IMR-90 (cell line): ENCODE results near the gene KRTAP4-9. TPM values are rescaled to one million over a fixed set of nuclear protein-coding genes. Genes with fewer than 3 reads are reported as not detected.
"Not testable (repeated sequence)": the region's sequence is repeated elsewhere in the genome, so short reads cannot be mapped to it uniquely, and the experiment has no call there.

Experiments
- ATAC-seq: fragments of 200-7000 bp; cut with Tn5 transposase; 2 replicates; pipeline ENCODE4 v1.9.1; 2020; ENCODE audit warnings: low read depth, mild to moderate bottlenecking, moderate library complexity
- BruUV-seq: library from RNA; stranded (reverse); fragments of 400-500 nt; replicated peaks from 2 replicates; lab custom pipeline; 2021; lab: Mats Ljungman, UMichigan
- CTCF ChIA-PET: fragments of 300-600 bp; formaldehyde crosslinking; extraction: SDS; loops from one replicate; lab custom pipeline; 2021; ENCODE audit warnings: antibody characterized with exemption; lab: Yijun Ruan, JAX
- POLR2A ChIA-PET: fragments of 300-600 bp; sonication (Branson Sonifier 250); formaldehyde crosslinking; loops from one replicate; lab custom pipeline; 2022; ENCODE audit warnings: antibody characterized with exemption; ENCODE audit not compliant: unreplicated experiment; lab: Charles Lee
- DNase-seq: peaks from one replicate; pipeline ENCODE4 v3.0.0; 2013
- H2AFZ ChIP-seq: replicated peaks from 2 replicates; pipeline ENCODE3; 2013; ENCODE audit warnings: low read length, mild to moderate bottlenecking; ENCODE audit not compliant: poor library complexity
- H2AK5ac ChIP-seq: 2 replicates; pipeline ENCODE4 v1.6.1; 2013; ENCODE audit warnings: low read depth, low read length, inconsistent platforms
- H2AK9ac ChIP-seq: replicated peaks from 2 replicates; pipeline ENCODE3; 2013; ENCODE audit warnings: mild to moderate bottlenecking, low read depth, low read length, moderate library complexity; ENCODE audit not compliant: poor library complexity
- H2BK120ac ChIP-seq: 2 replicates; pipeline ENCODE4 v1.6.1; 2013; ENCODE audit warnings: low read depth, low read length, inconsistent platforms
- H2BK15ac ChIP-seq: 3 replicates; pipeline ENCODE4 v1.6.1; 2013; ENCODE audit warnings: low read depth, low read length, inconsistent platforms
- H2BK20ac ChIP-seq: 2 replicates; pipeline ENCODE4 v1.6.1; 2013; ENCODE audit warnings: low read depth, mild to moderate bottlenecking, inconsistent platforms, low read length, moderate library complexity
- H2BK5ac ChIP-seq: 2 replicates; pipeline ENCODE4 v1.6.1; 2013; ENCODE audit warnings: mild to moderate bottlenecking, low read depth, low read length, inconsistent platforms; ENCODE audit not compliant: poor library complexity, severe bottlenecking
- H3K14ac ChIP-seq: replicated peaks from 2 replicates; pipeline ENCODE4 v1.6.1; 2013; ENCODE audit warnings: low read depth, low read length, inconsistent platforms
- H3K18ac ChIP-seq: 2 replicates; pipeline ENCODE4 v1.6.1; 2013; ENCODE audit warnings: low read depth, low read length, control low read depth
- H3K23ac ChIP-seq: 2 replicates; pipeline ENCODE4 v1.6.1; 2013; ENCODE audit warnings: low read depth, low read length, inconsistent platforms
- H3K27ac ChIP-seq: 2 replicates; pipeline ENCODE4 v1.5.1; 2013; ENCODE audit warnings: mild to moderate bottlenecking, control low read depth, low read length; ENCODE audit not compliant: insufficient read depth
- H3K27me3 ChIP-seq: 2 replicates; pipeline ENCODE4 v1.6.1; 2013; ENCODE audit warnings: low read length; ENCODE audit not compliant: control insufficient read depth, insufficient read depth
- H3K36me3 ChIP-seq: 2 replicates; pipeline ENCODE4 v1.6.1; 2013; ENCODE audit warnings: low read length, mixed read lengths; ENCODE audit not compliant: control insufficient read depth, insufficient read depth
- H3K4ac ChIP-seq: 2 replicates; pipeline ENCODE4 v1.6.1; 2013; ENCODE audit warnings: low read depth, low read length, inconsistent platforms
- H3K4me1 ChIP-seq: 2 replicates; pipeline ENCODE4 v1.6.1; 2013; ENCODE audit warnings: low read length, mixed read lengths; ENCODE audit not compliant: control insufficient read depth, insufficient read depth
- H3K4me2 ChIP-seq: 2 replicates; pipeline ENCODE4 v1.6.1; 2013; ENCODE audit warnings: low read depth, mild to moderate bottlenecking, control low read depth, low read length, moderate library complexity
- H3K4me3 ChIP-seq: 2 replicates; pipeline ENCODE4 v1.5.1; 2013; ENCODE audit warnings: low read depth, mild to moderate bottlenecking, control low read depth, low read length, moderate library complexity; ENCODE audit not compliant: insufficient read depth
- H3K56ac ChIP-seq: 2 replicates; pipeline ENCODE4 v1.6.1; 2013; ENCODE audit warnings: low read length, inconsistent platforms; ENCODE audit not compliant: insufficient read depth; ENCODE audit errors: extremely low read depth
- H3K79me1 ChIP-seq, 2 experiments: 2 replicates each; pipeline ENCODE4 v1.6.1; 2013; ENCODE audit warnings: low read length in 2 of 2, inconsistent platforms in 1 of 2, low read depth in 1 of 2
- H3K9ac ChIP-seq: 2 replicates; pipeline ENCODE4 v1.6.1; 2013; ENCODE audit warnings: low read depth, low read length, control low read depth
- H3K9me1 ChIP-seq: 2 replicates; pipeline ENCODE4 v1.6.1; 2013; ENCODE audit warnings: low read length, inconsistent platforms; ENCODE audit not compliant: insufficient read depth
- H3K9me3 ChIP-seq: 2 replicates; pipeline ENCODE4 v1.6.1; 2013; ENCODE audit warnings: low read length; ENCODE audit not compliant: control insufficient read depth, insufficient read depth
- H4K20me1 ChIP-seq: 2 replicates; pipeline ENCODE4 v1.6.1; 2013; ENCODE audit warnings: low read length, inconsistent platforms; ENCODE audit not compliant: insufficient read depth
- H4K5ac ChIP-seq: 2 replicates; pipeline ENCODE4 v1.6.1; 2013; ENCODE audit warnings: mild to moderate bottlenecking, low read depth, low read length, control low read depth
- H4K8ac ChIP-seq, 2 experiments: 2 replicates each; pipeline ENCODE4 v1.6.1; 2013; ENCODE audit warnings: low read depth in 2 of 2, low read length in 2 of 2, control low read depth in 1 of 2, inconsistent platforms in 1 of 2
- H4K91ac ChIP-seq: 2 replicates; pipeline ENCODE4 v1.6.1; 2013; ENCODE audit warnings: low read depth, low read length, inconsistent platforms; ENCODE audit not compliant: insufficient read depth
- WGBS, 2 experiments: methylation state at CpG; one replicate each; pipeline versions ENCODE4 v1.1.5 to v1.1.7; 2013; ENCODE audit warnings: missing lambda C conversion rate in 2 of 2; ENCODE audit not compliant: insufficient read length in 1 of 2; ENCODE audit errors: extremely low coverage in 2 of 2; 5-methylcytosine and 5-hydroxymethylcytosine counted together
- dilution Hi-C: fragments of 300-500 bp; cut with HindIII; formaldehyde crosslinking; loops from one replicate; pipeline ENCODE4 v1.14.3; 2018; ENCODE audit warnings: low sequenced_read_pairs; ENCODE audit not compliant: unreplicated experiment
- in situ Hi-C: fragments of 300-500 bp; cut with MboI; formaldehyde crosslinking; loops from 3 replicates; pipeline ENCODE4 v1.14.3; 2019; ENCODE audit warnings: low sequenced_read_pairs, inconsistent platforms, mixed read lengths
- intact Hi-C: fragments of 100-400 bp; cut with micrococcal nuclease; formaldehyde crosslinking; loops from 2 replicates; pipeline ENCODE4 v1.10.0; 2022
- polyA plus RNA-seq, 3 experiments: library from polyadenylated mRNA; depleted of rRNA; stranded (reverse); fragments of >200 nt; gene quantifications; 2 replicates each; pipeline ENCODE4 v1.2.3, GENCODE V29; 2012; ENCODE audit warnings: low replicate concordance in 1 of 3
- total RNA-seq: library from RNA; depleted of rRNA; stranded (reverse); fragments of >200 nt; gene quantifications from 2 replicates; pipeline ENCODE4 v1.2.3, GENCODE V29; 2012

KRTAP4-9 gene
- total and polyA plus RNA-seq, 2 of the 4 experiments (the other 2 are of a cell fraction), result 0.24 TPM; not detected in 1

DNA sequence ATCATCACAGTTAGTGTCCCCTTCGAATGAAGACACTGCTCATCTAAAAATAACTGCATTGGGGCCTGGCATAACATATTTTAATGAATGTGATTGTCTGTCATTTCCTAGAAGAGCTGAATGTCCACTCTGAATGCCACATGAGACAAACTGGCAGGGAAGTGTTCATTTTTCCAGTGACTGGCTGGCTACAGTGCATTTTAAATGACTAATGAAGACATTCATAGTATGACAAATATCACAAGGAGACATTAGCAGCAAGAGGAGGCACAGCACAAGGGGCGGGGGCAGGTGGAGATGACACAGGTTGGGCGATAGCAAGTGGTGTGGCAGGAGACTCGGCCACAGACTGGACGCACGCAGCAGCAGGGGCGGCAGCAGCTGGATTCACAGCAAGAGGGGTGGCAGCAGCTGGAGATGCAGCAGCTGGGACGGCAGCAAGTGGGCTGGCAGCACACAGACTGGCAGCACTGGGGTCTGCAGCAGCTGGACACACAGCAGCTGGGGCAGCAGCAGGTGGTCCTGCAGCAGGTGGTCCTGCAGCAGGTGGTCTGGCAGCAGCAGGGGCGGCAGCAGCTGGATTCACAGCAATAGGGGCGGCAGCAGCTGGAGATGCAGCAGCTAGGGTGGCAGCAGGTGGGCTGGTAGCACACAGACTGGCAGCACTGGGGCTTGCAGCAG, 43.9 kb downstream of the KRTAP4-9 start:
- intact Hi-C loops, POLR2A ChIA-PET: not testable (repeated sequence)
- 87% methylated on average over 3 of the region's 10 CpGs; no CpG with 5 or more reads in 1 of the 2 experiments for WGBS, 2 experiments

More for the DNA sequence above, 43.9 kb downstream of the KRTAP4-9 start:
- H2BK120ac ChIP-seq, H3K4me2 ChIP-seq, H3K9me1 ChIP-seq, H3K36me3 ChIP-seq, H2BK20ac ChIP-seq, H3K4ac ChIP-seq, H3K4me3 ChIP-seq, H3K79me1 ChIP-seq, H2BK5ac ChIP-seq, H4K5ac ChIP-seq, dilution Hi-C loops, H4K8ac ChIP-seq, H3K27me3 ChIP-seq, H3K23ac ChIP-seq, ATAC-seq, H3K4me1 ChIP-seq, H3K9me3 ChIP-seq, H3K56ac ChIP-seq, H2AFZ ChIP-seq, H3K9ac ChIP-seq, H3K14ac ChIP-seq, H2AK9ac ChIP-seq, in situ Hi-C loops, H3K27ac ChIP-seq, H4K91ac ChIP-seq, H4K20me1 ChIP-seq, DNase-seq, H2BK15ac ChIP-seq, H3K18ac ChIP-seq, BruUV-seq, H2AK5ac ChIP-seq: not testable (repeated sequence)
- CTCF ChIA-PET, result interaction anchor here (0.6 kb wide), 1 partner anchor 52 kb away, joined by 4 read pairs; no protein-coding TSS in a partner anchor
